Esophagus squamous epithelium (tissue), 5 donors: ENCODE data around the gene TMEM196. TPM values are rescaled to one million over a fixed set of nuclear protein-coding genes. Genes with fewer than 3 reads are reported as not detected.

ENCODE experiments used
- DNase-seq: peaks from one replicate; lab custom pipeline; 2025; lab: John Stamatoyannopoulos, UW
- H3K27ac ChIP-seq, 4 donors: fragments of 200-600 bp; sonication (generic); one replicate each; pipeline ENCODE4 v1.5.1; 2016 to 2019; ENCODE audit warnings: mild to moderate bottlenecking in 1 of 4
- H3K27me3 ChIP-seq, 4 donors: fragments of 200-600 bp; sonication (generic); 1 replicate in 3 of 4; 2 replicates in 1 of 4; pipeline versions ENCODE4 v1.5.1 to v1.6.0; 2017 to 2021; ENCODE audit warnings: antibody characterized with exemption in 1 of 4
- H3K36me3 ChIP-seq, 3 donors: fragments of 200-600 bp; sonication (generic); one replicate each; pipeline ENCODE4 v1.5.1; 2016 to 2019
- H3K4me1 ChIP-seq, 3 donors: fragments of 200-600 bp; sonication (generic); one replicate each; pipeline ENCODE4 v1.5.1; 2017 to 2019
- H3K4me3 ChIP-seq, 4 donors: fragments of 200-600 bp; sonication (generic); 1 replicate in 3 of 4; 2 replicates in 1 of 4; pipeline ENCODE4 v1.5.1; 2016 to 2019; ENCODE audit warnings: mild to moderate bottlenecking in 2 of 4, moderate library complexity in 1 of 4
- H3K9me3 ChIP-seq, 3 donors: fragments of 200-600 bp; sonication (generic); one replicate each; pipeline ENCODE4 v1.5.1; 2016 to 2019
- CTCF ChIP-seq, 6 experiments: fragments of 450-650 bp in 4 of 6; fragments of 200-600 bp in 2 of 6; sonication (generic) in 2 of 6; IDR thresholded peaks; one replicate each; pipeline ENCODE4 v1.5.1; 2016 to 2019; ENCODE audit warnings: antibody characterized with exemption in 6 of 6, mild to moderate bottlenecking in 4 of 6, moderate library complexity in 4 of 6
- POLR2A ChIP-seq, 4 donors: fragments of 450-650 bp; IDR thresholded peaks; one replicate each; pipeline ENCODE4 v1.6.1; 2017; ENCODE audit warnings: antibody characterized with exemption in 4 of 4, mild to moderate bottlenecking in 4 of 4, moderate library complexity in 3 of 4
- WGBS, 2 donors: methylation state at CpG; one replicate each; pipeline ENCODE4 v1.1.5; 2018; 5-methylcytosine and 5-hydroxymethylcytosine counted together
- intact Hi-C: fragments of 100-400 bp; cut with DNase I; formaldehyde crosslinking; loops from one replicate; pipeline ENCODE4 v1.15.0; 2022
- total RNA-seq, 4 donors: library from RNA; depleted of rRNA; stranded (reverse); fragments of >200 nt; gene quantifications; one replicate each; pipeline ENCODE4 v1.1.0, GENCODE V29; 2016
- donor health status: DM: yes; HTN: yes; CAD: no.

The TMEM196 gene
- total RNA-seq, 4 donors from 2014 or later: not detected

GRCh38 chr7:19754521-19755116 is 18.8 kb downstream of the TMEM196 start:
- Histone ChIP-seq H3K9me3 (no peaks in the 10 kb centered on the region), H3K4me1 (peaks cover 0 to 6% (median 0%) of the 10 kb centered on the region in 3 donors), H3K4me3 (no peak overlapping the region), H3K36me3 (no peaks in the 10 kb centered on the region), H3K27me3 (no peaks in the 10 kb centered on the region), H3K27ac (no peak overlapping the region)
- WGBS, 2 donors: 27 to 34% methylated on average over 6 of the region's 6 CpGs
- DNase-seq: no peak
- intact Hi-C loops: loop anchor here (10.0 kb wide), 2 partner anchors 560 to 840 kb away; no protein-coding TSS in a partner anchor
- TF ChIP-seq CTCF (IDR thresholded peaks at IDR 0.05): peak; percentile 45 to 75 (median 59)
- no peak for TF ChIP-seq POLR2A (IDR thresholded peaks at IDR 0.05)

- Histone ChIP-seq H3K36me3 (no peaks in the 10 kb centered on the region), H3K9me3 (no peaks in the 10 kb centered on the region), H3K4me3 (no peak overlapping the region), H3K4me1 (peaks cover 0 to 10% (median 0%) of the 10 kb centered on the region in 3 donors), H3K27me3 (no peaks in the 10 kb centered on the region), H3K27ac (no peak overlapping the region)
- intact Hi-C loops: loop anchor here (10.0 kb wide), 2 partner anchors 563 to 843 kb away; no protein-coding TSS in a partner anchor
- TF ChIP-seq CTCF (IDR thresholded peaks at IDR 0.05) (no peak), POLR2A (IDR thresholded peaks at IDR 0.05) (no peak)
- 71 to 74% methylated on average over 3 of the region's 3 CpGs for WGBS, 2 donors
- DNase-seq: no peak
These were observed 21.4 kb downstream of the TMEM196 start for GRCh38 chr7:19752020-19752419.

GRCh38 chr7:19749658-19750057 is 23.8 kb downstream of the TMEM196 start:
- intact Hi-C loops: loop anchor here (10.0 kb wide), 2 partner anchors 565 to 845 kb away; no protein-coding TSS in a partner anchor
- WGBS, 2 donors: 37 to 41% methylated on average over 4 of the region's 4 CpGs
- Histone ChIP-seq H3K36me3 (no peaks in the 10 kb centered on the region), H3K27ac (no peak overlapping the region), H3K4me3 (no peak overlapping the region), H3K4me1 (peaks cover 0 to 10% (median 0%) of the 10 kb centered on the region in 3 donors), H3K9me3 (no peaks in the 10 kb centered on the region), H3K27me3 (no peaks in the 10 kb centered on the region)
- no peak for DNase-seq
- TF ChIP-seq POLR2A (IDR thresholded peaks at IDR 0.05) (no peak), CTCF (IDR thresholded peaks at IDR 0.05) (no peak)

GRCh38 chr7:19747740-19748339 is 25.6 kb downstream of the TMEM196 start:
- Histone ChIP-seq H3K27me3 (no peaks in the 10 kb centered on the region), H3K4me3 (no peak overlapping the region), H3K36me3 (no peaks in the 10 kb centered on the region), H3K9me3 (no peaks in the 10 kb centered on the region), H3K4me1 (peaks cover 0 to 10% (median 0%) of the 10 kb centered on the region in 3 donors), H3K27ac (no peak overlapping the region)
- 29 to 33% methylated on average over 4 of the region's 4 CpGs for WGBS, 2 donors
- peak in 4 of 6 experiments; percentile 40 to 58 (median 48) for TF ChIP-seq CTCF (IDR thresholded peaks at IDR 0.05)
- TF ChIP-seq POLR2A (IDR thresholded peaks at IDR 0.05): no peak
- DNase-seq: no peak
- intact Hi-C loops: no loop called here

GRCh38 chr7:19744075-19744474 is 29.3 kb downstream of the TMEM196 start:
- intact Hi-C loops: no loop called here
- Histone ChIP-seq H3K27me3 (no peaks in the 10 kb centered on the region), H3K27ac (no peak overlapping the region), H3K4me1 (no peaks in the 10 kb centered on the region), H3K36me3 (no peaks in the 10 kb centered on the region), H3K4me3 (no peak overlapping the region), H3K9me3 (no peaks in the 10 kb centered on the region)
- 30 to 37% methylated on average over 1 of the region's 1 CpG for WGBS, 2 donors
- TF ChIP-seq POLR2A (IDR thresholded peaks at IDR 0.05) (no peak), CTCF (IDR thresholded peaks at IDR 0.05) (no peak)
- no peak for DNase-seq
